ENCODE results near the gene RSRP1. TPM values are rescaled to one million over a fixed set of nuclear protein-coding genes. Genes with fewer than 3 reads are reported as not detected.

RSRP1 gene
- total and polyA plus RNA-seq, 2 donors (not counting 1 experiment from before 2014, with no cell fraction given), result 387 to 482 TPM

GRCh38 chr1:25245809-25246599 is 1.2 kb downstream of the RSRP1 start:
- H4K20me1 ChIP-seq (ENCODE audit: control insufficient read depth, insufficient read depth, low read length, poor library complexity, severe bottlenecking), result peaks cover 37% of the 10 kb centered on the region
- H3K4me3 Mint-ChIP-seq, result peak overlapping the region; percentile 99
- ATAC-seq (ENCODE audit: low read depth), result no peak
- H2AFZ ChIP-seq (ENCODE audit: insufficient read depth, low read depth, low read length, poor library complexity, severe bottlenecking), result no peak overlapping the region
- intact Hi-C loops (cut with micrococcal nuclease), result loop anchor here (2.0 to 10.0 kb wide), 4 partner anchors 93 to 569 kb away; partner anchors contain the start of genes MAN1C1, MTFR1L and TMEM50A
- H3K4me2 ChIP-seq (replicated peaks; ENCODE audit: low read depth, low read length, poor library complexity, severe bottlenecking), result peak overlapping the region; percentile 82
- peak overlapping the region; percentile 98 for H3K9ac ChIP-seq (ENCODE audit: low read length)
- TF ChIP-seq CTCF (IDR thresholded peaks at IDR 0.05) (no peak), EZH2 (IDR thresholded peaks at IDR 0.05; ENCODE audit: borderline replicate concordance, insufficient read depth, low read depth, low read length, poor library complexity, severe bottlenecking) (no peak)
- peaks cover 25 to 26% of the 10 kb centered on the region in 2 donors for H3K4me1 ChIP-seq (ENCODE audit: control insufficient read depth in 2 of 2, insufficient read depth in 2 of 2, low read length in 2 of 2)
- no peaks in the 10 kb centered on the region for H3K27me3 Mint-ChIP-seq
- peak overlapping the region; percentile 100 for H3K27ac Mint-ChIP-seq
- H3K9me3 Mint-ChIP-seq (ENCODE audit: insufficient read depth), result no peaks in the 10 kb centered on the region
- peaks cover 46% of the 10 kb centered on the region for H3K4me1 Mint-ChIP-seq
- no peaks in the 10 kb centered on the region for H3K9me3 ChIP-seq (ENCODE audit: control extremely low read depth in 1 of 3, control insufficient read depth in 2 of 3, insufficient read depth in 1 of 3, low read length in 2 of 3)
- H3K27ac ChIP-seq (ENCODE audit: low read length in 2 of 2), result peak overlapping the region; percentile 97 to 99
- H3K79me2 ChIP-seq (ENCODE audit: control insufficient read depth, insufficient read depth, low read length), result peaks cover 27% of the 10 kb centered on the region
- peaks cover 10 to 48% of the 10 kb centered on the region in 2 experiments for H3K36me3 ChIP-seq (replicated peaks in 1 of 2; ENCODE audit: control extremely low read depth in 1 of 2, control insufficient read depth in 1 of 2, extremely low read depth in 1 of 2, insufficient read depth in 2 of 2, low read length in 1 of 2)
- DNase-seq, result no peak
- ChIA-PET POLR2A (interaction anchor here (0.5 to 1.7 kb wide), 5 partner anchors 14 to 1052 kb away, joined by 3 to 16 read pairs (median 7); partner anchors contain the start of gene SYF2), CTCF (interaction anchor here (1.8 kb wide), 1 partner anchor 13 kb away, joined by 7 read pairs; the partner anchor contains the start of gene SYF2)
- H3K27me3 ChIP-seq (replicated peaks in 1 of 4; ENCODE audit: control extremely low read depth in 1 of 4, control insufficient read depth in 3 of 4, insufficient read depth in 4 of 4, low read length in 3 of 4), result no peaks in the 10 kb centered on the region
- 3% methylated on average over 19 of the region's 30 CpGs for WGBS (ENCODE audit: insufficient coverage)
- peak overlapping the region; percentile 91 to 99 (median 96) for H3K4me3 ChIP-seq (ENCODE audit: control extremely low read depth in 1 of 5, extremely low read depth in 1 of 5, insufficient read depth in 1 of 5, low read depth in 2 of 5, low read length in 4 of 5)
